ENCODE data around the gene BBLN.

Gene BBLN

DNA sequence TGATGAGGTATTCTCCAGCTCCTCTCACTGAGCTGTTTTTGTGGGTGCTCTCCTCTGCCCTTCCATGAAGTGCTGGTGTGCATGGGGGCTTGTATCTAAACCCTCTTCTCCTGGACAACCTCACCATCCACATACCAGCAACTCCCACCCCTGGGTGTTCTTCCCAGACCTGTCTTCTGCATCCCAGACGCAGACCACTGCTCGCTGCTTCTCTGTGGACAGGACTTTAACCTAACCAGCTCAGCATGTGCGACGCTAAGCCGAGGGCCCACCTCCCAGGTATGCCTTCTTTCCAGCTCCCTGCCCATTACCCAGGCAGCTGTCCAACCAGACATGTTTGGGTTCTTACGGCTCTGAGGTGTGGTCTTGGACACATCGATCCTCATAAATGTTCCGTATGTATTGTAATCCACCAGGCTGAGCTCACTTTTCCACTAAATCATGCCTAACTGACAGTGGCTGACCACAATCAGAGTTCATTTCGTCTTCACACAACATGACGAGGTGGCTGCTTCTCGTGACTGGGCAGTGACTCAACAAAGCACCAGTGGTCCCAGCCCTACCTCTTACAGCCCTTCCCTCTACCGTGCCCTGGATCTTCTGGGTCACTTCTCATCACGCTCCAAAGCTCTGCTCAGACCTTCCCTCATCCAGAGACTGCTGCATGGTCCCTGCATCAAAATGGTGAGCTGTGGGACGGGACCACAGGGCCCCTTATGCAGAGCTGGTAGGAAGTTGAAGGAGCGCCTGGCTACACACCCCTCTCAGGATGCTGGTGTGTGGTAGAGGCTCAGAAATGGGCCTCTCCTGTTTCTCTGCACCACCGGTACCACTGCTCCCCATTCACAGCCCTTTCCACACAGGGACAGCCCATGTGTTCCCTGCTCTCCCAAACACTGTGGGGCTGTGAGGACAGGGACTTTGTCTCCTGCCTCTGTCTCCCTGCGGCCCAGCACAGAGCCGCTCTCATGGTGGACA lies 23.0 kb upstream of the BBLN start:
- H3K36me3 ChIP-seq (ENCODE audit: control insufficient read depth in 1 of 2, insufficient read depth in 2 of 2, low read length in 2 of 2): no peaks in the 10 kb centered on the region
- H3K9me3 ChIP-seq (ENCODE audit: control insufficient read depth in 1 of 2, low read length in 2 of 2): no peaks in the 10 kb centered on the region
- no peaks in the 10 kb centered on the region for H3K27me3 ChIP-seq (ENCODE audit: control insufficient read depth in 1 of 2, insufficient read depth in 2 of 2, low read length in 2 of 2)
- H3K4me1 ChIP-seq (ENCODE audit: control insufficient read depth in 1 of 2, insufficient read depth in 2 of 2, low read length in 2 of 2): no peaks in the 10 kb centered on the region
- no peak overlapping the region for H3K4me3 ChIP-seq (ENCODE audit: low read depth in 1 of 2, low read length in 2 of 2)
- H3K9ac ChIP-seq (ENCODE audit: low read depth in 1 of 2, low read length in 2 of 2): no peak overlapping the region
- no peak overlapping the region for H3K27ac ChIP-seq (ENCODE audit: low read depth, low read length)

DNA sequence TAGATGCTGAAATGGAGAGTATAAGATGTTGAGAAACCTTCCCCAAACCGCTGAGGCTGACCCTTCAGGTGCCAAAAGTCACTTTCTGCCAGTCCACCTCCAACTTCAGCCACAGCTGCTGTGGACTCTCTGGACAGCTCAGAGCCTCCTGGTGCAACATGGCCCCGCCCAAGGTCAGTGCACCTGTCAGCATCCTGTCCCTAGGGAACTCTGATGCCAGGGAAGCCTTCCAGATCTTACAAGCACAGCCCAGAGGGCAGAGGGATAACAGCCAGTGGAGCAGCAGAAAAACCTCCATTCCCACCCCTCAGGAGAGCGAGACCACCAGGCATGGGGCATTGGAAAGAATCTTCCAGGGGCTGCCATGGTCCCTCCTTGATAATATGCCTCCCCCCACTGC lies 22.1 kb upstream of the BBLN start:
- no peak overlapping the region for H3K9ac ChIP-seq (ENCODE audit: low read depth in 1 of 2, low read length in 2 of 2)

DNA sequence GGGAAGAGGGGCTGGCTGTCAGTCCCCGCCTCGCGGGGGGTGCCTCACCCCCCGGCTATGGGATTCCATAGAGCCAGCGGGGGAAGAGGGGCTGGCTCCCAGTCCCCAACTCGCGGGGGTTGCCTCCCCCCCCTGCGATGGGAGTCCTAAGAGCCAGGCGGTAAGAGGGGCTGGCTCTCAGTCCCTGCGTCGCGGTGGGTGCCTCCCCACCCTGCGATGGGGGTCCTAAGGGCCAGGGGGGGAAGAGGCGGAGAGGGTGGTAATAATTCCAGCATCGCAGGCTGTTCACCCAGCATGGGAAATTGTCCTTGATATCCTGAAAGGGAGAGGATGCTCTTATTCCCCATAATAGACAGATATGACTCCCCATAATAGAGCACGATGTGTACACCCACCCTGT lies 20.4 kb upstream of the BBLN start:
- H3K4me3 ChIP-seq (ENCODE audit: low read depth in 1 of 2, low read length in 2 of 2): no peak overlapping the region
- H3K4me1 ChIP-seq (ENCODE audit: control insufficient read depth in 1 of 2, insufficient read depth in 2 of 2, low read length in 2 of 2): peaks cover 0 to 8% of the 10 kb centered on the region in 2 donors
- H3K27ac ChIP-seq (ENCODE audit: low read depth, low read length): no peak overlapping the region
- H3K27me3 ChIP-seq (ENCODE audit: control insufficient read depth in 1 of 2, insufficient read depth in 2 of 2, low read length in 2 of 2): no peaks in the 10 kb centered on the region
- no peak overlapping the region for H3K9ac ChIP-seq (ENCODE audit: low read depth in 1 of 2, low read length in 2 of 2)
- H3K36me3 ChIP-seq (ENCODE audit: control insufficient read depth in 1 of 2, insufficient read depth in 2 of 2, low read length in 2 of 2): no peaks in the 10 kb centered on the region
- H3K9me3 ChIP-seq (ENCODE audit: control insufficient read depth in 1 of 2, low read length in 2 of 2): no peaks in the 10 kb centered on the region

More for the DNA sequence above, 22.1 kb upstream of the BBLN start:
- H3K4me1 ChIP-seq (ENCODE audit: control insufficient read depth in 1 of 2, insufficient read depth in 2 of 2, low read length in 2 of 2): no peaks in the 10 kb centered on the region
- H3K9me3 ChIP-seq (ENCODE audit: control insufficient read depth in 1 of 2, low read length in 2 of 2): no peaks in the 10 kb centered on the region
- no peak overlapping the region for H3K4me3 ChIP-seq (ENCODE audit: low read depth in 1 of 2, low read length in 2 of 2)
- H3K27me3 ChIP-seq (ENCODE audit: control insufficient read depth in 1 of 2, insufficient read depth in 2 of 2, low read length in 2 of 2): no peaks in the 10 kb centered on the region
- H3K27ac ChIP-seq (ENCODE audit: low read depth, low read length): no peak overlapping the region
- H3K36me3 ChIP-seq (ENCODE audit: control insufficient read depth in 1 of 2, insufficient read depth in 2 of 2, low read length in 2 of 2): no peaks in the 10 kb centered on the region

DNA sequence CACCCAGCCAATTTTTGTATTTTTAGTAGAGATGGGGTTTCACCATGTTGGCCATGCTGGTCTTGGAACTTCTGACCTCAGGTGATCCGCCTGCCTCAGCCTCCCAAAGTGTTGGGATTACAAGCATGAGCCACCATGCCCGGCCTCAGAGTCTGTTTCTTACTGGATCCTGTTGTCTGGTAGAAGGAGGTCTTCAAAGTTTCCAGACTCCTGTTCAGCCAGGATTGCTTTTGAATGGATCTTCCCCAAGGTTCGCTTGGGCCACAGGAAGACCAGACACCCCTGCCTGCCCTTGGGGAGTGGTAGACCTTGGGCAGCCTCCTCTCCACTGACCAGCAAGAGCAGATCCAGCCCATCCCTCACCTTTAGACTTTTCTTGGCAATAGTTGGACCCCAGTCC lies 18.5 kb upstream of the BBLN start:
- H3K27ac ChIP-seq (ENCODE audit: low read depth, low read length): no peak overlapping the region
- no peak overlapping the region for H3K4me3 ChIP-seq (ENCODE audit: low read depth in 1 of 2, low read length in 2 of 2)
- no peaks in the 10 kb centered on the region for H3K36me3 ChIP-seq (ENCODE audit: control insufficient read depth in 1 of 2, insufficient read depth in 2 of 2, low read length in 2 of 2)
- no peaks in the 10 kb centered on the region for H3K27me3 ChIP-seq (ENCODE audit: control insufficient read depth in 1 of 2, insufficient read depth in 2 of 2, low read length in 2 of 2)
- H3K4me1 ChIP-seq (ENCODE audit: control insufficient read depth in 1 of 2, insufficient read depth in 2 of 2, low read length in 2 of 2): peaks cover 0 to 8% of the 10 kb centered on the region in 2 donors
- no peak overlapping the region for H3K9ac ChIP-seq (ENCODE audit: low read depth in 1 of 2, low read length in 2 of 2)
- H3K9me3 ChIP-seq (ENCODE audit: control insufficient read depth in 1 of 2, low read length in 2 of 2): no peaks in the 10 kb centered on the region

DNA sequence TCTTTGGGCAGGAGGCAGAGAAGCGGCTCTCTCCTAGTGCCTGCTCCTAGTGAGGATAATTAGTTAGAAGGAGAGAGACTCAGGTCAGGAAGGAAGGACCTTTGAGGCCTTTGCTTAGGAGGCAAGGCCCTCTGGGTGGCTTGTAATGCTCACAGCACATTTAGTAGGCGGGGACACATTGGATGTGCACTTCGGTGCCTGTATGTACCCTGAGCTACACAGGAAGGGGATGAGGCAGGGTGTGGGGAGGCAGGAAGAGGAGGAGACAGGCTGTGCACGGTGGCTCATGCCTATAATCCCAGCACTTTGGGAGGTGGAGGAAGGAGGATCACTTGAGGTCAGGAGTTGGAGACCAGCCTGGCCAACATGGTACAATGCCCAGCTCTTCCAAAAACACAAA lies 18.0 kb upstream of the BBLN start:
- peaks cover 0 to 8% of the 10 kb centered on the region in 2 donors for H3K4me1 ChIP-seq (ENCODE audit: control insufficient read depth in 1 of 2, insufficient read depth in 2 of 2, low read length in 2 of 2)
- no peaks in the 10 kb centered on the region for H3K9me3 ChIP-seq (ENCODE audit: control insufficient read depth in 1 of 2, low read length in 2 of 2)
- no peak overlapping the region for H3K9ac ChIP-seq (ENCODE audit: low read depth in 1 of 2, low read length in 2 of 2)
- no peaks in the 10 kb centered on the region for H3K36me3 ChIP-seq (ENCODE audit: control insufficient read depth in 1 of 2, insufficient read depth in 2 of 2, low read length in 2 of 2)
- no peak overlapping the region for H3K4me3 ChIP-seq (ENCODE audit: low read depth in 1 of 2, low read length in 2 of 2)
- no peak overlapping the region for H3K27ac ChIP-seq (ENCODE audit: low read depth, low read length)
- H3K27me3 ChIP-seq (ENCODE audit: control insufficient read depth in 1 of 2, insufficient read depth in 2 of 2, low read length in 2 of 2): no peaks in the 10 kb centered on the region

DNA sequence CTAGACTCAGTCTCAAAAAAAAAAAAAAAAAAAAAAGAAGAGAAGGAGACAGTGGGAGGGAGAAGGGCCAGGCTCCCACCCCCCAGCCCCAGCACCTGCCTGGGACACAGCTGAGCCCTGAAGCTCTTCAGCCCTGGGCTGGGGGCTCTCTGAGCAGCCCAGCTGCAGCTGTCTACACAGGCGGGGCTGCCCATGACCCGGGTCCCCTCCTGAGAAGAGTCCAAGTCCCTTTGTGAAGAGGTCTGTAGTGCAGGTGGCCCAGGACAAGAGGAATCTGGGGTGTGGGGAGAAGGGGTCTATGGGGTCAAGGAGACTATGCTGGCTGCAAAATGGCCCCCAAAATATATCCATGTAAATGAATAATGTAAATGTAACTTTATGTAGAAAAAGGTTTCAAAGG lies 17.5 kb upstream of the BBLN start:
- H3K4me1 ChIP-seq (ENCODE audit: control insufficient read depth in 1 of 2, insufficient read depth in 2 of 2, low read length in 2 of 2): peaks cover 0 to 8% of the 10 kb centered on the region in 2 donors
- no peaks in the 10 kb centered on the region for H3K36me3 ChIP-seq (ENCODE audit: control insufficient read depth in 1 of 2, insufficient read depth in 2 of 2, low read length in 2 of 2)
- H3K27me3 ChIP-seq (ENCODE audit: control insufficient read depth in 1 of 2, insufficient read depth in 2 of 2, low read length in 2 of 2): no peaks in the 10 kb centered on the region
- H3K9me3 ChIP-seq (ENCODE audit: control insufficient read depth in 1 of 2, low read length in 2 of 2): no peaks in the 10 kb centered on the region
- no peak overlapping the region for H3K27ac ChIP-seq (ENCODE audit: low read depth, low read length)
- no peak overlapping the region for H3K9ac ChIP-seq (ENCODE audit: low read depth in 1 of 2, low read length in 2 of 2)
- no peak overlapping the region for H3K4me3 ChIP-seq (ENCODE audit: low read depth in 1 of 2, low read length in 2 of 2)

DNA sequence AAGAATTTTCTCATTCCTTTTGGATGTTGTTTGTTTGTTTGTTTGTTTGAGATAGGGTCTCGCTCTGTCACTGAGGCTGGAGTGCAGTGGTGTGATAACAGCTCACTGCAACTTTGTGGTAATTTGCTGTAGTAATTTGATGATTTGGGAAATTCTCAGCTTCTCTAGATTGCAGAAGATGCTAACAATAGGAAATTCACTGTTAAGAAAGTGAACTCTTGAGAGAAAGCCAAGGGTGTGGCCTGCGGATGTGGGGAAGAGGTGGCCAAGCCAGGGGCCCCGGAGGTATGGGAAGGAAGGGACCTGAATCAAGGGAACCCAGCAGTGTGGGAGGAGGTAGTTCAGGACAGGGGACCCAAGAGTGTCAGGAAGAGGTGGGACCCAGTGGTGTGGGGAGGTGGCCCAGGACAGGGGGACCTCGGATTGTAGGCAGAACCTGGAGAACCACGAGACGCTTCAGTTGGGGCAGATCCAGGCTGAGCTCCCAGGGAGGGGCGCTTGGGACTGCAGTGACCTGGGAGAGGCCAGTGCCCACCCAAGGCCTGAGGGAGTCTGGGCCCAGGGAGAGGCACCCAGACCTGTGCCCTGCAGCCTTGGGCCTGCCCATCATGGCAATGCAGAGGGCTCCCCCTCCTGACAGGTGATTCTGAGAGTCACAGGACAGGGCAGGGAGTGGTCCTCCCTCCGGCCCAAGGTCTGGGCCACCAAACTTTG lies 16.4 kb upstream of the BBLN start:
- Histone ChIP-seq H3K4me1 (ENCODE audit: control insufficient read depth in 1 of 2, insufficient read depth in 2 of 2, low read length in 2 of 2) (peaks cover 9 to 16% of the 10 kb centered on the region in 2 donors), H3K36me3 (ENCODE audit: control insufficient read depth in 1 of 2, insufficient read depth in 2 of 2, low read length in 2 of 2) (no peaks in the 10 kb centered on the region), H3K4me3 (ENCODE audit: low read depth in 1 of 2, low read length in 2 of 2) (no peak overlapping the region), H3K9me3 (ENCODE audit: control insufficient read depth in 1 of 2, low read length in 2 of 2) (no peaks in the 10 kb centered on the region), H3K27ac (ENCODE audit: low read depth, low read length) (no peak overlapping the region), H3K9ac (ENCODE audit: low read depth in 1 of 2, low read length in 2 of 2) (no peak overlapping the region), H3K27me3 (ENCODE audit: control insufficient read depth in 1 of 2, insufficient read depth in 2 of 2, low read length in 2 of 2) (no peaks in the 10 kb centered on the region)

DNA sequence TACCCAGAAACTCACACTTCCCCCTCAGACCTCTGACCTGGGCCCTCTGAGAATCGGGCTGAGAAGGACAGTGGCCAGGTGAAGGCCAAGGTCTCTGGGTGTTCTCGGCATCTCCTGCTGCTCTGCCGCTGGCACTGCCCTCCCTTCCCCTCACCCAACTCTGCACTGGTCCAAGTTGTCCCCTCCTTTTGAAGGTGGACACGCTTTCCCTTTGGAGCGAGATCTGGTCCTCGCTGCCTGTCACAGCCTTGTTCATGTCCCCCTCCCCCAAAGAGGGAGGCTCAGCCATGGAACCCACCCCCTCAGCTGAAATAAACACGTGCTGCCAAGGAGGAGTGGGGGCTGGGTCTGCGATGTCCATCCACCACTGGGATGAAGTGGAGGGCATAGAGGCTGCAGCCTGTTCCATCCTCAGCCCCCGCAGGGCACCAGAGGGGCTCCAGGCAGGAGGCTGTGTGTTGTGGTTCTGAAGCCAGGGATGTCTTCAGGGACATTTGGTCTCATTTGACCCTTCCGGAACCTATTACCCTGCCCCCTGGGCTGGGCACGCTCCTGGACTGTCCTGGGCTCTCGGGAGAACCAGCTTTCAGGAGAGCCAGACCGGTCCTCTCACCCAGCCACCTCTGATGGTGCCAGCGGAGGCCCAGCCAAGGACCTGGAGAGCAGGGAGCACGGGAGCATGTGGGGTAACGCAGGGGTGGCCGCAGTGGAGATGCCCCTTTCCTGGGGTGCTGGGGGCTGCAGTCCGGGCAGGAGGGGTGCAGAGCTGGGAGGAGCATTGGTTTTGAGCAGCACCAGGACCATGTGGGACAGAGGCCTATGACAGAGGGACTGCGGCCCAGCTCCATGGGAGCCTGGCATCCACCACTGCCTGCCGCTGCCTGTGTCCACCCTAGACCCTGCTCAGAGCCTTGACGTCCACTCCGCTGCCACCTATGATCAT lies 15.6 kb upstream of the BBLN start:
- Histone ChIP-seq H3K9ac (ENCODE audit: low read depth in 1 of 2, low read length in 2 of 2) (no peak overlapping the region), H3K27me3 (ENCODE audit: control insufficient read depth in 1 of 2, insufficient read depth in 2 of 2, low read length in 2 of 2) (no peaks in the 10 kb centered on the region), H3K9me3 (ENCODE audit: control insufficient read depth in 1 of 2, low read length in 2 of 2) (no peaks in the 10 kb centered on the region), H3K27ac (ENCODE audit: low read depth, low read length) (no peak overlapping the region), H3K36me3 (ENCODE audit: control insufficient read depth in 1 of 2, insufficient read depth in 2 of 2, low read length in 2 of 2) (no peaks in the 10 kb centered on the region), H3K4me1 (ENCODE audit: control insufficient read depth in 1 of 2, insufficient read depth in 2 of 2, low read length in 2 of 2) (peaks cover 17 to 23% of the 10 kb centered on the region in 2 donors), H3K4me3 (ENCODE audit: low read depth in 1 of 2, low read length in 2 of 2) (no peak overlapping the region)

DNA sequence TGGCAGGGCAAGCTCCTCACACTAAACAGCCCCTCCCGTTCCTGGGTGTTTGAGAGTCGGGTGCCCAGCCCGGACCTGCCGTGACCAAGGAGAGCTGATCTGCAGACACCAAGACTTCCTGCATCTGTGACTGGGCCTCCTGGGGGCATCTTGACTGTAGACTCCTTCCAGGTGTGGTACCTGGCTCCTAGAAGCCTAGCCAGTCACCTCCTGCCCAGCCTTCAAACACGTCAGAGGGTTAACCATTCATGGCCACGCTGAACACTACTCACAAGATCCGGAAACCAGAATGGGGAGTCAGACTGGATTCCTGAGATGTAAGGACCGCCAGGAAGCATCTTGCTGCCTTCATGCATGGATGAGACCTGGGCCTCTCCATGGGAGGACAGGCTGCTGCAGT lies 14.5 kb upstream of the BBLN start:
- Histone ChIP-seq H3K27ac (ENCODE audit: low read depth, low read length) (no peak overlapping the region), H3K9ac (ENCODE audit: low read depth in 1 of 2, low read length in 2 of 2) (no peak overlapping the region), H3K4me1 (ENCODE audit: control insufficient read depth in 1 of 2, insufficient read depth in 2 of 2, low read length in 2 of 2) (peaks cover 26 to 33% of the 10 kb centered on the region in 2 donors), H3K4me3 (ENCODE audit: low read depth in 1 of 2, low read length in 2 of 2) (no peak overlapping the region), H3K36me3 (ENCODE audit: control insufficient read depth in 1 of 2, insufficient read depth in 2 of 2, low read length in 2 of 2) (no peaks in the 10 kb centered on the region), H3K27me3 (ENCODE audit: control insufficient read depth in 1 of 2, insufficient read depth in 2 of 2, low read length in 2 of 2) (no peaks in the 10 kb centered on the region), H3K9me3 (ENCODE audit: control insufficient read depth in 1 of 2, low read length in 2 of 2) (no peaks in the 10 kb centered on the region)
